Measurements from ENCODE around the gene NDUFC1. TPM values are rescaled to one million over a fixed set of nuclear protein-coding genes. Genes with fewer than 3 reads are reported as not detected.
"Not testable (repeated sequence)": the region's sequence is repeated elsewhere in the genome, so short reads cannot be mapped to it uniquely, and the experiment has no call there.

NDUFC1 gene
- total RNA-seq, 1 donor from 2014 or later: 32.2 TPM

- FAIRE-seq; DNase-seq (ENCODE audit: low spot score in 2 of 2): not testable (repeated sequence)
Measured at GRCh38 chr4:139255581-139255980, 46.7 kb downstream of the NDUFC1 start.

- DNase-seq (ENCODE audit: low spot score in 2 of 2) (no peak), FAIRE-seq (no peak)
Measured at GRCh38 chr4:139253713-139254112, 48.6 kb downstream of the NDUFC1 start.

- no peak for FAIRE-seq
- no peak for DNase-seq (ENCODE audit: low spot score in 2 of 2)
Measured at GRCh38 chr4:139253046-139253445, 49.2 kb downstream of the NDUFC1 start.

GRCh38 chr4:139247700-139248238 is 54.5 kb downstream of the NDUFC1 start:
- no peak for FAIRE-seq
- no peak for DNase-seq (ENCODE audit: low spot score in 2 of 2)

- DNase-seq (ENCODE audit: low spot score in 2 of 2) (no peak), FAIRE-seq (no peak)
Measured at GRCh38 chr4:139247241-139247640, 55.0 kb downstream of the NDUFC1 start.

- DNase-seq (ENCODE audit: low spot score in 2 of 2) (no peak), FAIRE-seq (no peak)
Measured at GRCh38 chr4:139246166-139246565, 56.1 kb downstream of the NDUFC1 start.

GRCh38 chr4:139245590-139245989 is 56.7 kb downstream of the NDUFC1 start:
- FAIRE-seq (no peak), DNase-seq (ENCODE audit: low spot score in 2 of 2) (no peak)

GRCh38 chr4:139243448-139244365 is 58.6 kb downstream of the NDUFC1 start:
- FAIRE-seq: no peak
- no peak for DNase-seq (ENCODE audit: low spot score in 2 of 2)

GRCh38 chr4:139242511-139243051 is 59.7 kb downstream of the NDUFC1 start:
- FAIRE-seq (no peak), DNase-seq (ENCODE audit: low spot score in 2 of 2) (no peak)

- no peak for FAIRE-seq
- no peak for DNase-seq (ENCODE audit: low spot score in 2 of 2)
Measured at GRCh38 chr4:139241784-139242151, 60.5 kb downstream of the NDUFC1 start.

- FAIRE-seq (no peak), DNase-seq (ENCODE audit: low spot score in 2 of 2) (no peak)
Measured at GRCh38 chr4:139241086-139241783, 61.0 kb downstream of the NDUFC1 start.

Small RNAs within 50 kb of the gene (small RNA-seq; reads per million reads assigned to genes)
- gene RNU6-1074P (not detected), gene RNU6-1214P (not detected)

Other genes with a start within 250 kb of the NDUFC1 start
- 141 TPM for gene ELF2, start 125.3 kb downstream of the NDUFC1 start, total RNA-seq
- gene MGARP, start 22.3 kb downstream of the NDUFC1 start, total RNA-seq: 0.82 TPM
- gene NAA15, start 972 bp downstream of the NDUFC1 start, total RNA-seq: 41.6 TPM
- 53.0 TPM for gene RAB33B, start 151.6 kb upstream of the NDUFC1 start, total RNA-seq